GM10248 (cell line): ENCODE results near the gene INHBC.
A peak's percentile ranks its signal among the peaks of the same experiment; 100 is the strongest.

Source experiments
- CTCF ChIA-PET: fragments of 300-600 bp; sonication (Branson Sonifier 250); formaldehyde crosslinking; extraction: SDS; loops from one replicate; lab custom pipeline; 2021; ENCODE audit warnings: antibody characterized with exemption; lab: Yijun Ruan, JAX
- POLR2A ChIA-PET: fragments of 350-650 bp; sonication (Branson Sonifier 250); formaldehyde crosslinking; extraction: SDS; loops from one replicate; lab custom pipeline; 2020; ENCODE audit warnings: antibody characterized with exemption; lab: Yijun Ruan, JAX
- DNase-seq: peaks from one replicate; pipeline ENCODE4 v3.0.0; 2012; ENCODE audit errors: extremely low spot score
- CTCF ChIP-seq: IDR thresholded peaks from 2 replicates; pipeline ENCODE4 v1.5.1; 2012; ENCODE audit warnings: mild to moderate bottlenecking, low read depth; ENCODE audit errors: extremely low read depth, missing control alignments, control extremely low read depth

Gene INHBC, protein sequence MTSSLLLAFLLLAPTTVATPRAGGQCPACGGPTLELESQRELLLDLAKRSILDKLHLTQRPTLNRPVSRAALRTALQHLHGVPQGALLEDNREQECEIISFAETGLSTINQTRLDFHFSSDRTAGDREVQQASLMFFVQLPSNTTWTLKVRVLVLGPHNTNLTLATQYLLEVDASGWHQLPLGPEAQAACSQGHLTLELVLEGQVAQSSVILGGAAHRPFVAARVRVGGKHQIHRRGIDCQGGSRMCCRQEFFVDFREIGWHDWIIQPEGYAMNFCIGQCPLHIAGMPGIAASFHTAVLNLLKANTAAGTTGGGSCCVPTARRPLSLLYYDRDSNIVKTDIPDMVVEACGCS

GRCh38 chr12:57434517-57435223 is at the start of gene INHBC:
Gene INHBC, plus strand, starts transcription at chr12:57434784. Its CDS starts 103 bp downstream, at chr12:57434887.
- TF ChIP-seq CTCF: no peak
- CTCF ChIA-PET: interaction anchor here (1.1 to 14.6 kb wide), 5 partner anchors 15 to 127 kb away, joined by 3 to 178 read pairs (median 9); partner anchors contain the start of genes GLI1 and INHBE
- POLR2A ChIA-PET: no interaction called here
- DNase-seq: no peak

DNA sequence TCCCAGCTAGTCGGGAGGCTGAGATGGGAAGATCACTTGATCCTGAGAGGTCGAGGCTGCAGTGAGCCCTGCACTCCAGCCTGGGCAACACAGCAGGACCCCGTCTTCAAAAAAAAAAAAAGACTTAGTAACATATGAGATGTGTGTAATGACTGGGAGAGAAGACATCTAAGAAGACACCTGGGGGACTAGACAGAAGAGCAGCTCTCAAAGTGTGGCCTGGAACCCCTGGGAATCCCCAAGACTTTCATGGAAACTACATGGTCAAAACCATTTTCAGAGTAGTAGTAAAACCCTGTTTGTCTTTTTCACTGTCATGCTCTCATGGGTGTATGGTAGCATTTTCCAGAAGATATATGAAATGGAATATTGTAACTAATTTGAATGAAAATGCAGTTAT is 49.0 kb upstream of the INHBC start:
- CTCF ChIA-PET: interaction anchor here (1.1 to 5.5 kb wide), 4 partner anchors 8 to 73 kb away, joined by 4 to 28 read pairs (median 4); partner anchors contain the start of gene INHBE
- POLR2A ChIA-PET: interaction anchor here (1.4 kb wide), 1 partner anchor 43 kb away, joined by 5 read pairs; no protein-coding TSS in a partner anchor
- peak; percentile 40 for DNase-seq
- TF ChIP-seq CTCF: no peak

- ChIA-PET POLR2A (interaction anchor here (1.4 kb wide), 1 partner anchor 43 kb away, joined by 5 read pairs; no protein-coding TSS in a partner anchor), CTCF (interaction anchor here (1.0 to 5.5 kb wide), 5 partner anchors 8 to 67 kb away, joined by 3 to 28 read pairs (median 3); partner anchors contain the start of gene INHBE)
- no peak for DNase-seq
- no peak for TF ChIP-seq CTCF
Observed at GRCh38 chr12:57386187-57386720, 48.3 kb upstream of the INHBC start.

DNA sequence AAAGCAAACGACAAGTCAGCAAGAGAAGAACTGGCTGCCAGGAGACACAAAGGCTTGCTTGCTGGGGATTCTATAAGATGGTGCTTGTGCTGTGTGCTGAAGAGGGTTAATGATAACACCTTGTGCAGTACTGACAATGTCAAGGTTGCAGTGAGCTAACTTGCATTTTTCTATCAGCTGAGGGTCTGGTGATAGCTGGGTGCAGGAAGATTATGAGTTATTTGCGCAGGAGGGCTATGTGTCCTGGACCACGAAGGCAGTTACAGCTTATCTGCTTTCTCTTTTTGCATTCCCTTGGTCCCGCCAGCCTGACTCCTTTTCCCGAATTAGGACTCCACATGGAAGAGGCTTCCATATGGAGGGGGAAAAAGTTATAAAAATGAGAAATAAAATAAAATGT is 46.2 kb upstream of the INHBC start:
- CTCF ChIA-PET: interaction anchor here (1.1 to 1.7 kb wide), 5 partner anchors 11 to 99 kb away, joined by 3 to 6 read pairs (median 4); no protein-coding TSS in a partner anchor
- DNase-seq: no peak
- no peak for TF ChIP-seq CTCF
- POLR2A ChIA-PET: no interaction called here

GRCh38 chr12:57389033-57389432 is 45.6 kb upstream of the INHBC start:
- TF ChIP-seq CTCF: no peak
- no peak for DNase-seq
- ChIA-PET POLR2A (interaction anchor here (1.0 kb wide), 1 partner anchor 81 kb away, joined by 3 read pairs; no protein-coding TSS in a partner anchor), CTCF (interaction anchor here (0.8 to 1.7 kb wide), 10 partner anchors 8 to 99 kb away, joined by 3 to 6 read pairs (median 3); no protein-coding TSS in a partner anchor)

DNA sequence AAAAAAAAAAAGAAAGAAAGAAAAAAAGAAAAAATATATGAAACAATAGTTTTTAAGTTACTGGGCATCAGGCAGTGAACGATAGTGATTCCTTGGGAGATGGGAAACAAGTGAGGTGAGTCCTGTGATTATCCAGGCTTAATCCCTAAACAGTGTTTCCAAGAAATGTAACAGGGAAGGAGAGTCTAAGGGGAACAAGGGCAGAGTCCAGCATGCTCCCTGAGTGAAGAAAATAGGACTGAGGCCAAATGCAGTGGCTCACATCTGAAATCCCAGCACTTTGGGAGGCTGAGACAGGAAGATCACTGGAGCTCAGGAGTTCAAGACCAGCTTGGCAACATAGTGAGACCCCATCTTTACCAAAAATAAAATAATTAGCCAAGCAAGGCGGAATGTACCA is 44.4 kb upstream of the INHBC start:
- no peak for DNase-seq
- TF ChIP-seq CTCF: no peak
- ChIA-PET POLR2A (no interaction called here), CTCF (interaction anchor here (0.9 to 1.4 kb wide), 2 partner anchors 9 to 35 kb away, joined by 3 to 4 read pairs; no protein-coding TSS in a partner anchor)
